ENCODE data around the gene BAG5. TPM values are rescaled to one million over a fixed set of nuclear protein-coding genes. Genes with fewer than 3 reads are reported as not detected.

BAG5 gene
- total RNA-seq, 1 donor from 2014 or later, result 32.1 TPM

- no peaks in the 10 kb centered on the region for H3K36me3 Mint-ChIP-seq (ENCODE audit: low read depth)
- DNase-seq (ENCODE audit: low read depth, low spot score), result no peak
- H3K27me3 Mint-ChIP-seq (ENCODE audit: low read depth), result no peaks in the 10 kb centered on the region
- peaks cover 15% of the 10 kb centered on the region for H3K4me1 Mint-ChIP-seq
- no peaks in the 10 kb centered on the region for H3K9me3 Mint-ChIP-seq
- no peak for TF ChIP-seq CTCF (conservative IDR thresholded peaks at IDR 0.05)
- H3K27ac Mint-ChIP-seq (ENCODE audit: unreplicated experiment), result peak overlapping the region; percentile 70
- peak overlapping the region; percentile 43 for H3K4me3 Mint-ChIP-seq
Measured at GRCh38 chr14:103537175-103537990, 25.1 kb downstream of the BAG5 start.

GRCh38 chr14:103536693-103537092 is 25.8 kb downstream of the BAG5 start:
- Mint-ChIP-seq H3K36me3 (ENCODE audit: low read depth) (no peaks in the 10 kb centered on the region), H3K27ac (ENCODE audit: unreplicated experiment) (peak overlapping the region; percentile 70), H3K9me3 (no peaks in the 10 kb centered on the region), H3K4me3 (peak overlapping the region; percentile 43), H3K27me3 (ENCODE audit: low read depth) (no peaks in the 10 kb centered on the region), H3K4me1 (peaks cover 12% of the 10 kb centered on the region)
- no peak for DNase-seq (ENCODE audit: low read depth, low spot score)
- no peak for TF ChIP-seq CTCF (conservative IDR thresholded peaks at IDR 0.05)

- Mint-ChIP-seq H3K36me3 (ENCODE audit: low read depth) (no peaks in the 10 kb centered on the region), H3K27ac (ENCODE audit: unreplicated experiment) (no peak overlapping the region), H3K9me3 (no peaks in the 10 kb centered on the region), H3K4me3 (no peak overlapping the region), H3K27me3 (ENCODE audit: low read depth) (no peaks in the 10 kb centered on the region), H3K4me1 (peaks cover 11% of the 10 kb centered on the region)
- no peak for DNase-seq (ENCODE audit: low read depth, low spot score)
- TF ChIP-seq CTCF (conservative IDR thresholded peaks at IDR 0.05), result no peak
Measured at GRCh38 chr14:103535891-103536565, 26.4 kb downstream of the BAG5 start.

GRCh38 chr14:103535081-103535890 is 27.2 kb downstream of the BAG5 start:
- Mint-ChIP-seq H3K4me3 (no peak overlapping the region), H3K36me3 (ENCODE audit: low read depth) (no peaks in the 10 kb centered on the region), H3K9me3 (no peaks in the 10 kb centered on the region), H3K27me3 (ENCODE audit: low read depth) (no peaks in the 10 kb centered on the region), H3K27ac (ENCODE audit: unreplicated experiment) (no peak overlapping the region), H3K4me1 (peaks cover 7% of the 10 kb centered on the region)
- TF ChIP-seq CTCF (conservative IDR thresholded peaks at IDR 0.05), result no peak
- DNase-seq (ENCODE audit: low read depth, low spot score), result no peak

- TF ChIP-seq CTCF (conservative IDR thresholded peaks at IDR 0.05), result no peak
- Mint-ChIP-seq H3K4me3 (no peak overlapping the region), H3K27ac (ENCODE audit: unreplicated experiment) (no peak overlapping the region), H3K9me3 (no peaks in the 10 kb centered on the region), H3K27me3 (ENCODE audit: low read depth) (no peaks in the 10 kb centered on the region), H3K4me1 (peaks cover 13% of the 10 kb centered on the region), H3K36me3 (ENCODE audit: low read depth) (no peaks in the 10 kb centered on the region)
- DNase-seq (ENCODE audit: low read depth, low spot score), result no peak
Measured at GRCh38 chr14:103534576-103535061, 27.8 kb downstream of the BAG5 start.
